SK-N-SH (cell line): ENCODE results near the gene ASTN2. TPM values are rescaled to one million over a fixed set of nuclear protein-coding genes. Genes with fewer than 3 reads are reported as not detected.

Source experiments
- CTCF ChIA-PET: fragments of 300-600, 350-600 bp; formaldehyde crosslinking; extraction: SDS; loops from one replicate; lab custom pipeline; 2021; lab: Yijun Ruan, JAX
- POLR2A ChIA-PET: fragments of 350-600 bp; sonication (Branson Sonifier 250); formaldehyde crosslinking; extraction: SDS; loops from one replicate; lab custom pipeline; 2020; ENCODE audit warnings: antibody characterized with exemption, inconsistent platforms; lab: Yijun Ruan, JAX
- DNase-seq: peaks from one replicate; pipeline ENCODE4 v3.0.0; 2012
- H2AFZ ChIP-seq: fragments of 200-600 bp; sonication (generic); 2 replicates; pipeline ENCODE4 v1.8.1; 2016; ENCODE audit warnings: antibody characterized with exemption, mild to moderate bottlenecking, low read depth
- H3F3A ChIP-seq: fragments of 200-600 bp; sonication (generic); replicated peaks from 2 replicates; pipeline ENCODE3; 2016; ENCODE audit warnings: antibody characterized with exemption, mild to moderate bottlenecking; ENCODE audit not compliant: insufficient read depth
- H3K27ac ChIP-seq, 2 experiments: fragments of 200-500 bp in 1 of 2; fragments of 200-600 bp in 1 of 2; sonication (Bioruptor generic) in 1 of 2; sonication (generic), shearing (Covaris generic) in 1 of 2; 2 replicates each; pipeline versions ENCODE4 v1.5.1 to v1.6.1; 2014 to 2016; ENCODE audit warnings: low read depth in 2 of 2, inconsistent platforms in 1 of 2, low read length in 1 of 2, mild to moderate bottlenecking in 1 of 2, mixed read lengths in 1 of 2
- H3K27me3 ChIP-seq: fragments of 200-600 bp; sonication (generic), shearing (Covaris generic); 2 replicates; pipeline ENCODE4 v1.6.1; 2016; ENCODE audit warnings: mixed run types; ENCODE audit not compliant: insufficient read depth
- H3K36me3 ChIP-seq, 2 experiments: fragments of 200-500 bp in 1 of 2; fragments of 200-600 bp in 1 of 2; sonication (Bioruptor generic) in 1 of 2; sonication (generic) in 1 of 2; replicated peaks in 1 of 2; 2 replicates each; pipeline versions ENCODE3 to v1.5.1; 2014 to 2016; ENCODE audit warnings: low read length in 1 of 2, mild to moderate bottlenecking in 1 of 2; ENCODE audit not compliant: insufficient read depth in 2 of 2, control insufficient read depth in 1 of 2
- H3K4me1 ChIP-seq, 2 experiments: fragments of 200-500 bp in 1 of 2; fragments of 200-600 bp in 1 of 2; sonication (Bioruptor generic) in 1 of 2; sonication (generic), shearing (Covaris generic) in 1 of 2; 2 replicates each; pipeline versions ENCODE4 v1.5.1 to v1.6.1; 2014 to 2016; ENCODE audit warnings: low read depth in 1 of 2, low read length in 1 of 2, mixed run types in 1 of 2; ENCODE audit not compliant: insufficient read depth in 2 of 2, control insufficient read depth in 1 of 2
- H3K4me2 ChIP-seq: fragments of 200-600 bp; sonication (generic), shearing (Covaris generic); 2 replicates; pipeline ENCODE4 v1.6.1; 2017; ENCODE audit warnings: mixed run types
- H3K4me3 ChIP-seq, 2 experiments: fragments of 200-500 bp in 1 of 2; fragments of 200-600 bp in 1 of 2; sonication (Bioruptor generic) in 1 of 2; sonication (generic), shearing (Covaris generic) in 1 of 2; 2 replicates each; pipeline versions ENCODE4 v1.5.1 to v1.8.1; 2014 to 2016; ENCODE audit warnings: low read depth in 2 of 2, inconsistent platforms in 1 of 2, low read length in 1 of 2, mild to moderate bottlenecking in 1 of 2, mixed read lengths in 1 of 2, moderate library complexity in 1 of 2
- H3K79me2 ChIP-seq: fragments of 200-600 bp; sonication (generic); 2 replicates; pipeline ENCODE4 v1.8.1; 2017; ENCODE audit warnings: mild to moderate bottlenecking; ENCODE audit not compliant: insufficient read depth
- H3K9ac ChIP-seq: fragments of 200-600 bp; sonication (generic); 2 replicates; pipeline ENCODE4 v1.6.1; 2017; ENCODE audit warnings: mixed run types
- H3K9me2 ChIP-seq: fragments of 200-600 bp; sonication (generic); 2 replicates; pipeline ENCODE4 v1.6.1; 2017; ENCODE audit warnings: mixed run types
- H3K9me3 ChIP-seq: fragments of 200-600 bp; sonication (generic); 2 replicates; pipeline ENCODE4 v1.6.1; 2017; ENCODE audit warnings: mixed run types, mild to moderate bottlenecking, moderate library complexity
- H4K20me1 ChIP-seq: fragments of 200-600 bp; sonication (generic); 2 replicates; pipeline ENCODE4 v1.6.1; 2017; ENCODE audit warnings: mild to moderate bottlenecking, mixed run types; ENCODE audit not compliant: insufficient read depth
- CHD2 ChIP-seq: fragments of 150-350 bp; IDR thresholded peaks from 2 replicates; pipeline ENCODE4 v1.6.1; 2018; ENCODE audit warnings: low read length; ENCODE audit not compliant: partially characterized antibody
- CTCF ChIP-seq: fragments of 200-600 bp; sonication (generic); IDR thresholded peaks from 2 replicates; pipeline ENCODE4 v1.6.1; 2017; ENCODE audit warnings: antibody characterized with exemption, mild to moderate bottlenecking, moderate library complexity
- EP300 ChIP-seq, 2 experiments: IDR thresholded peaks; 2 replicates each; pipeline versions ENCODE4 v1.4.0 to v1.6.1; 2012; ENCODE audit warnings: borderline replicate concordance in 1 of 2, low read depth in 1 of 2, low read length in 1 of 2
- FOSL2 ChIP-seq: IDR thresholded peaks from 2 replicates; pipeline ENCODE4 v1.4.0; 2012; ENCODE audit warnings: low read depth, mild to moderate bottlenecking, moderate library complexity, borderline replicate concordance
- IRF3 ChIP-seq: fragments of 150-350 bp; IDR thresholded peaks from 2 replicates; pipeline ENCODE4 v1.6.1; 2016; ENCODE audit warnings: mild to moderate bottlenecking, low read depth, low read length
- JUND ChIP-seq: IDR thresholded peaks from 2 replicates; pipeline ENCODE4 v1.4.0; 2012
- MAX ChIP-seq: IDR thresholded peaks from 2 replicates; pipeline ENCODE4 v1.4.0; 2012; ENCODE audit warnings: low read depth
- MEF2A ChIP-seq: IDR thresholded peaks from 2 replicates; pipeline ENCODE4 v1.4.0; 2012; ENCODE audit warnings: low read depth, borderline replicate concordance
- NRF1 ChIP-seq: IDR thresholded peaks from 2 replicates; pipeline ENCODE4 v1.6.1; 2012; ENCODE audit warnings: low read depth, mild to moderate bottlenecking, low read length
- POLR2AphosphoS5 ChIP-seq: IDR thresholded peaks from 2 replicates; pipeline ENCODE4 v1.6.1; 2012; ENCODE audit warnings: low read depth, low read length
- RCOR1 ChIP-seq: fragments of 150-350 bp; IDR thresholded peaks from 2 replicates; pipeline ENCODE4 v1.6.1; 2017; ENCODE audit warnings: antibody characterized with exemption, low read length
- RFX5 ChIP-seq: IDR thresholded peaks from 2 replicates; pipeline ENCODE4 v1.6.1; 2012; ENCODE audit warnings: mild to moderate bottlenecking, improper control_type of control experiment, low read length
- RXRA ChIP-seq: IDR thresholded peaks from 2 replicates; pipeline ENCODE4 v1.4.0; 2012; ENCODE audit warnings: low read depth, mild to moderate bottlenecking, borderline replicate concordance
- TCF12 ChIP-seq: IDR thresholded peaks from 2 replicates; pipeline ENCODE4 v1.4.0; 2012
- TEAD4 ChIP-seq: IDR thresholded peaks from 2 replicates; pipeline ENCODE4 v1.4.0; 2012; ENCODE audit warnings: mild to moderate bottlenecking, borderline replicate concordance; ENCODE audit not compliant: insufficient read depth
- USF2 ChIP-seq: fragments of 150-350 bp; IDR thresholded peaks from 2 replicates; pipeline ENCODE4 v1.6.1; 2017; ENCODE audit warnings: antibody characterized with exemption, low read length, low read depth, borderline replicate concordance
- YY1 ChIP-seq: IDR thresholded peaks from 2 replicates; pipeline ENCODE4 v1.4.0; 2012; ENCODE audit warnings: low read depth, mild to moderate bottlenecking
- ZBTB33 ChIP-seq: IDR thresholded peaks from 2 replicates; pipeline ENCODE4 v1.4.0; 2012; ENCODE audit warnings: low read depth, borderline replicate concordance
- WGBS: methylation state at CpG from one replicate; pipeline ENCODE4 v1.1.6; 2017; ENCODE audit warnings: low lambda C conversion rate; 5-methylcytosine and 5-hydroxymethylcytosine counted together
- polyA plus RNA-seq, 3 experiments: library from polyadenylated mRNA; depleted of rRNA; stranded (reverse); fragments of >200 nt; gene quantifications; 2 replicates each; pipeline ENCODE4 v1.2.3, GENCODE V29; 2012

The ASTN2 gene
- polyA plus RNA-seq, 1 of the 3 experiments (the other 2 are of a cell fraction) = 6.6 TPM

DNA sequence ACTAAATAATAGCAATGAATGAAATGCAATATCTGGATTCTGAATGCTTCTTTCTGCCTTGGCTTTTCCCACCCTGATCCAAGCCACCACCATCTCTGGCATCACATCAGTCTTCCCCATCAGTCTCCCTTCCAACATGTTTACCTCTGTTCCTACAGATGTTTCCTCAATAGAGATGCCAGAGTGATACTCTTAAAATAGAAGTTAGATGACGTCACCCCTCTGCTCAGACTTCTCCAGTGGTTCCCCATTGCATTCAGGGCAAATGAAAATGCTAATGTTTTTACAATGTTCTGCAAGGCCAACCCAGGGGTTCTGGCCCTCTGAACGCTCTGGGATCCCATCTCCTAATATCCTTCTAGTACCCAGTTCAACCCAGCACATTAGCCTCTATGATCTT lies 422.0 kb downstream of the ASTN2 start:
- Histone ChIP-seq H4K20me1 (no peaks in the 10 kb centered on the region), H2AFZ (no peak overlapping the region), H3K9me3 (no peaks in the 10 kb centered on the region), H3K27me3 (no peaks in the 10 kb centered on the region), H3K79me2 (no peaks in the 10 kb centered on the region), H3K36me3 (no peaks in the 10 kb centered on the region), H3K4me2 (no peak overlapping the region), H3K4me1 (no peaks in the 10 kb centered on the region; a peak in 1 of 4 replicates), H3F3A (no peaks in the 10 kb centered on the region), H3K9me2 (no peaks in the 10 kb centered on the region), H3K27ac (no peak overlapping the region), H3K9ac (no peak overlapping the region), H3K4me3 (no peak overlapping the region)
- ChIA-PET CTCF (interaction anchor here (0.6 kb wide), 1 partner anchor 248 kb away, joined by 3 read pairs; no protein-coding TSS in a partner anchor), POLR2A (no interaction called here)
- DNase-seq = no peak
- WGBS = 11% methylated on average over 2 of the region's 2 CpGs
- TF ChIP-seq CHD2 (no peak), JUND (no peak), CTCF (no peak), MAX (no peak), NRF1 (no peak), MEF2A (no peak), USF2 (no peak), TCF12 (no peak), POLR2AphosphoS5 (no peak), YY1 (no peak), ZBTB33 (no peak), TEAD4 (no peak), RFX5 (no peak), FOSL2 (no peak), IRF3 (no peak), RXRA (no peak), RCOR1 (no peak), EP300 (IDR thresholded peaks at IDR 0.05; ENCODE audit: borderline replicate concordance in 1 of 2, low read depth in 1 of 2, low read length in 1 of 2) (no peak)
